GM19467 (cell line): Measurements from ENCODE around the gene HYLS1.

Source experiments
- ATAC-seq: cut with Tn5 transposase; IDR thresholded peaks from one replicate; pipeline ENCODE4 v1.9.1; 2021; ENCODE audit warnings: mild to moderate bottlenecking, moderate library complexity; ENCODE audit not compliant: unreplicated experiment

The HYLS1 gene

DNA sequence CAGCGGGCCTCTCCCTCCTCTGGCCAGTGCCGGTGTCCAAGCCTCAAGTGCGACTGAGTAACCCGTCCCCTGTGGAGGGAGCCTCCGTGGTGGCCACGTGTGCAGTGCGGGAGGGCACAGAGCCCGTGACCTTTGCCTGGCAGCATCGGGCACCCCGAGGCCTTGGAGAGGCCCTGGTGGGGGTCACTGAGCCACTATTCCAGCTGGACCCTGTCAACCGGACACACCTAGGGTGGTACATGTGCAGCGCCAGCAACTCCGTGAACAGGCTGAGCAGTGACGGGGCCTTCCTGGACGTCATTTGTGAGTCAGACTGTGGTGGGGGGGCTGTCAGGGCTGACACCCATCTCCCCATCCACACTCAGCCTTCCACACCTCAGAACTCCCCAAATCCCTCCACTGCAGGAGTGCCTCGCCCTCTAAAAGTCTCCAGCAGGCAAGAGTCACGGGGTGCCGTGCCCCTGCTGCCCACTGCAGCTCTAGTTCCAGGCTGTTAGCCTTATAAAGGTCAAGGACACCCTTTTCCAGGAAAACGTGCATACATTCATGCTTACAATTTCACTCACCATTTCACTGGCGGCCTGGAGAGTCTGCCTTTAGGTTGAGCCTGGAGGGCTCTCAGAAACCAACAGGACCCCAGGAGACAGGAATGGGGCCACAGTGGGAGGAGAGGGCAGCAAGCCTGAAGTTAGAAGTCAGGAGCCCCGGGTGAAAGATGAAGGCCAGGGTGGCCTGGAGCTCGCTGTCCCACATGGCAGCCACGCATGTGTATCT lies 61.0 kb downstream of the HYLS1 start:
- no peak for ATAC-seq

DNA sequence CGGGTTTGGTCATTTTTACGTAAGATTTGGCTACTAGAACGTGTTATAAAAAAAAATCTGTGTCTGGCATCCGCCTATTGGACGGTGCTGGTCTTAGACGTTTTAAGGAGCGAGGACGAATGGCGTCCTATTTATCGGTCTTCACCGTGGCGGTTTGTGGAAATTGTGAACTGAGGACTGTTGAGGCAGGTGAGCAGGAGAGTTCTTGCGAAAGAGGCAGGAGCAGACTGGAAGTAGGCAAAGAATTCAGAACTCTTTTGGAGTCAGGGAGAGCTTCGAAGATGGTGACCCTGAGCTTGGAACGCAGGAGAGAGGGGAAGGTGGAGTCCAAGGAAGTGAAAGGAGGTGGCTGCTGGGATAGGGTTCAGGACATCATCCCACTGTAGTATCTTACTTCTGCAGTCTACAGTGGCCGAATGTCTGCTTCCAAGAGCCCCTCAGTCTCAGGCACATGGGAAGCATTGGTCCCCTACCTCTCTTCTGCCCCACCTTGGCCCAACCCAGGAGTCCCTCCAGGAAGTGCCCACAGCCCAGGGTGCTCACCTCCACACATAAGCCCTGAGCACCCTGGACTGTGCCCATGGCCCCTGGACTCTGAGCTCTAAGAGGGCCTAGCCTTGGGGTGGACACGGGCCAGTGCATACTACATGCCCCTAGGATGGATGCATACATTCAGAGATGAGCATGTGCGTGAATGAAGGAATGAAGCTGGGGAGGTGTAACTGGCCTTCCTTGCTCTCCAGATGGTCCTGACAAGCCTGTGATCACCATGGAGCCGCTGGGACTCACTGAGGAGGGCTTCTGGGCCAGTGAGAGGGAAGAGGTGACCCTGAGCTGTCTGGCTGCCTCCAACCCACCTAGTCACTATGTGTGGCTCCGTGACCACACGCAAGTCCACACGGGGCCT lies 62.1 kb downstream of the HYLS1 start:
- ATAC-seq = no peak

- ATAC-seq = no peak
Measured at GRCh38 chr11:125950178-125950490, 62.7 kb downstream of the HYLS1 start.
